HG03039 (cell line): Measurements from ENCODE around the gene FXYD2.

Experiments used
- ATAC-seq: cut with Tn5 transposase; IDR thresholded peaks from one replicate; pipeline ENCODE4 v1.9.1; 2021; ENCODE audit warnings: mild to moderate bottlenecking, moderate library complexity; ENCODE audit not compliant: unreplicated experiment

The FXYD2 gene

DNA sequence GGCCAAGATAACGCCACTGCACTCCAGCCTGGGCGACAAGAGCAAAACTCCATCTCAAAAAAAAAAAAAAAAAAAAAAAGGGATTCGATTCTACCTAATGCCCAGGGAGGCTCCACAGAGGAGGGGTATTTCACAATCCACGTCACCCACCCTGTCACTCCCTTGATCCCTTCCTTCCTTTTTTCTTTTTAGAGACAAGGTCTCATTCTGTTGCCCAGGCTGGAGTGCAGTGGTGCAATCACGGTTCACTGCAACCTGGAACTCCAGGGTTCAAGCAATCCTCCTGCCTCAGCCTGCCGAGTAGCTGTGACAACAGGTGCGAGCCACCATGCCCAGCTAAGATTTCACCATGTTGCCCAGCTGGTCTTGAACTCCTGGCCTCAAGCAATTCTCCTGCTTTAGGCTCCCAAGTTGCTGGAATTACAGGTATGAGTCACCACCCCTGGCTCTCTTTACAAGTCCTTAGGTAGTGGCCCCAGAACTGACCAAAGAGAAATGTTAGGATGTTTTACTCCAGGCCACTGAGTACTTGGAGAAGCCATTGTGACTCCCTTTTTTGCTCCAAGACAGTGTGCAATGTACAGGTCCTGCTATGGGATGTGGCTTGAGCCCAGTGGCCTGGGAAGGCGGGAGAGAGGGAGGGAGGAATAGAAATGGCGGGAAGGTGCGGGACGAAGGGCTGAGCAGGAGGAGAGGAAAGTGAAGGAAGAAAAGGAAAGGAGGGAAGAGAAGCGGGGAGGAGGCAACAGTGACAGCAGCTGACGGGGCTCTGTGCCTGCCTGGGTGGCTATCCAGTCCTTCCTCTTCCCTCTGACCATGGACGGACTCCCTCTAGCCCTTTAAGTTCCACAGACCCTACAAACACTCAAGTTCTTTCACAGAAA is 11.8 kb upstream of the FXYD2 start:
- ATAC-seq, result no peak

DNA sequence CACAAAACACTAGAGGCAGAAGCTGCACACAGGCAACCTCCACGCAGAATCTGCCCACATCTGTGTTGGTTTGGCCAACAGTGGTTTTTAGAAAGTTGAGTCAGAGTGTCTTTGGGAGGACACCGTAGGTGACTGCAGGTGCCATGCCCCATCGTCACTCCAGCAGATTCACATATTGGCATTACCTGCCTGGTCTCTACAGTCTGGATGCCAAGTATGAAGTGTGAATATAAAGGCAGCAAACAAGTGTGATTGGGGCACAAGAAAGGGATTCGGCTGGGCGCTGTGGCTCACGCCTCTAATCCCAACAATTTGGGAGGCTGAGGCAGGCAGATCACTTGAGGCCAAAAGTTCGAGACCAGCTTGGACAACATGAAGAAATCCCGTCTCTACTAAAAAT is 11.0 kb upstream of the FXYD2 start:
- ATAC-seq, result no peak

DNA sequence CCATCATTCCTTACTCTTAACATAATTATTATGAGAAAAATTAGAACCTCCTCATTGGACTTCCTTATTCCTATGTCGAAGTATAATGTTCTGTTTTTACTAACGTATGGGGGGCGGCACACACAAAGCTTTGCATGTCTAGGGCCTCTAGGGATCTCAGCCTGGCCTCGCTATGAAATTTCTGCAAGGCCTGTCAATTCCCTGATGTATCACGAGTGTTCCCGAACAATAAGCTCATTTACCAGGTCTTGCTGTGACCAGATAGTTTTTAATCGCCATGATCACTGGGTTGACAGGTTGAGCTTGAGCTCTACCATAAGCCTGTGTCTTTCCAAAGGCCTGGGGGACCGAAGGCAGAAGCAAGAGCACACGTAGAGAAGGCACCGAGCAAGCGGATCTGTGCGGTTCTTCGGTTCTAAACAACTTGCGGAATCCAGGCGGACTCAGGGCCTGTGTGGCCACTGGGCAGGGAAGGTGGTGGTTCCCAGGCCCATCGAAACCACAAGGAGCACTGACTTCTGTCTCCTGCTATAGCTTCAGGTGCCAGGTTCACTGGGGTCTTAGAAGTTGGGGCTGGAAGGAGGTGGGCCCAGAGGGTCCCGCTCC is 10.4 kb upstream of the FXYD2 start:
- ATAC-seq, result no peak

DNA sequence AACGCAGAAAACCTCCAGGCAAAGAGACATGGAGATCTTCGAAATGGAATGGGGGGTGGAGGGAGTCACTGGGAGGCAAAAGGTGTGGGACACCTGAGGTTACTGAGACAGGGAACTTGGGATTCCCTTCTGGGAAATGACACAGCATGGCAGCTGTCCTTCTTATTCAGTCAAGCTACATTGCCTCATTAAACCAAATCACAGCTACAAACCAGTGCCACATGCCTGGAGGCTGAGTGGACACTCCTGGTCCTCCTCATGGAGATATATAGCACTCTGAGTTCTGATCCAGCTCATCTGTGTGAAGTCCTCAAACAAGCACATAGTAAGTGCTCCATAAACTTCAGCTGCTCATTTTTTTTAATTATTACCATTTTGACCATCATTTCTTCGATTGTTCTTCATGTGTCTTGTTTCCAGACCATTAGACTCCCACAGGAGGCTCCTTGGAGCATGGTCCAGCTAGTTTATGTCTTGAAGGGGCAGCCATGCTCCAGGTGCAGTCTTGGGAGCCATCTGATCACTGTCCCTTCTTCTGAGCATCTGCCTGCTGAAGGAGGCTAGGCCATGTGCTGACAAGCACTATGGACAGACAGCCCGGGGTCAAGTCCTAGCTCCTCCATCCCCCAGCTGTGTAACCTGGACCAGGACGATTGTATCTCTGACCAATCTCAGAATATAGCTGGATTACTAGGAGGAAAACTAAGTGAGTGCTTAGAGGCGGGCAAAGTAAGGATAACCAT is 9.7 kb upstream of the FXYD2 start:
- no peak for ATAC-seq

DNA sequence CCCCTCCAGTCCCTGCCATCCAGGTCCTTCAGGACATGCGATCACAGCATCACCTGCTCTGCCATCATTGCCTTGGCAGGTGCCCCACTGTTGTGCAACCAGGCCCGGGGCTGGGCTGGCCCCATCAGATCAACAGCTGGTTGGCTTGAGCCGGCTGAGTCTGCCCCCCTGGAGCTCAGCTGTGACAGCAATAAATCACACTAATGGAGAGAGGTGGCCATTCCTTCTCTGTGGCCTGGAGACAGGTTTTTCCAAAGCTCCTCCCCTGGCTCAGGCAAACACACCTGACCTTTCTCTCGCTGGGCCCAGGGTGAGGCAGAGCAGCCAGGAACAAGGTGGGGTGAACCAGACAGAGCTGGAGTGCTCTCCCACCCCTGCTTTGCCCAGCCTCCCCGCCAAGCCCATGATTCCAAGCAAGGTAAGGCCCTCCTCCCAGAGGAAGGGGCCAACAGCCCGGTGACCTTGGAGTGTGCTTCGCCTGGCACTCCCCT is 8.9 kb upstream of the FXYD2 start:
- ATAC-seq, result no peak

DNA sequence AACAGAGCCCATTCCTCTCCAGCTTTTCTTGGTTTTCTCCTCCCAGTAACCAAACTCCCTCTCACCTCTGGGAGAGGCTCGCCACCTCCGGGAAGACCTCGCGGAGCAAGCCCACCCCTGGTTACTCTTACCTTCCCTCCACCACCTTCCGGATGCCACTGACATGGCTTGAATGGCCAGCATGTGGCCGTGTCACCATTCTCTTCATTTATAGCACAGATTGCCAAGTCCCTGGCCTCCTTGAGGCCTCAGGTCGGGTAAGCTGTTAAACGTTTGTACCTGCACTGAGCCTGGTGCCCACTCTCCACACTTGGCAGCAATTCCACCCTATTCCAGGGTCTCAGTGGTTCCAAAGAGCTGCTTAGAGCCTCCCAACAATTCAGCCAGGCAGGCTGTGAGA is 8.0 kb upstream of the FXYD2 start:
- ATAC-seq, result no peak

DNA sequence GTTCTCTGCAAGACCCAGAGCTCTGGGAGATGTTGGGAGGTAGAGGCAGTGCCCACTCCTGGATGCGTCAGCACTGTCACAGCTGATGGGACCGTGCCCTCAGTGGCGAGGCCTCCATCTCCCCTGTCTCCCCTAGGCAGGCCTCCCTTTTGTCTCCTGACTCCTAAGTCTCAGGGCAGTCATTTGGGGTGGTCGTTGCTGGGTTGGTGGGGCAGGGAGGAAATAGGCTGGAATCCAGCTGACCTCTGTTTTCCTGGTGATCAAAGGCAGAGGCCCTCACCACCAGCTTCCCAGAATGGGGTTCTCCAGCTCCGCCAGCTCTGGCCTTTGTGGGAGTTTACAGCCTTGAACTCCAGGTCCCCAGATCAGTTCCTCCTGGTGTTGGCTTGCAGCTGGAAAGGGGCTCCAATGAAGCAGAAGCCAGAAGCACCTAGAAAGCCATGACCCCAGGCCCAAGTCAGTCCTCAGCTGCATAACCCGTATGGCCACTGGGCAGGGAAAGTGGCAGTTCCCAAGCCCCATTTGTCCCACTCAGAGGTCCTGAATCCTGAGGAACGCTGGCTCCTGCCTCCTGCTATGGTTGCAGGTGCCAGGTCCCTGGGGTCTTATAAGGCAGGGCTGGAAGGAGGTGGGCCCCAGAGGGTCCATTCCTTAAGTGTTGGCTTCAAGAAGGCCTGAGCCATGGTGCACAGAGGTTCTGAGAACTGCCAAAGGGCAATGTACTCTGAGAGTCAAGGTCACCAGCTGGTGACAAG is 7.3 kb upstream of the FXYD2 start:
- no peak for ATAC-seq

DNA sequence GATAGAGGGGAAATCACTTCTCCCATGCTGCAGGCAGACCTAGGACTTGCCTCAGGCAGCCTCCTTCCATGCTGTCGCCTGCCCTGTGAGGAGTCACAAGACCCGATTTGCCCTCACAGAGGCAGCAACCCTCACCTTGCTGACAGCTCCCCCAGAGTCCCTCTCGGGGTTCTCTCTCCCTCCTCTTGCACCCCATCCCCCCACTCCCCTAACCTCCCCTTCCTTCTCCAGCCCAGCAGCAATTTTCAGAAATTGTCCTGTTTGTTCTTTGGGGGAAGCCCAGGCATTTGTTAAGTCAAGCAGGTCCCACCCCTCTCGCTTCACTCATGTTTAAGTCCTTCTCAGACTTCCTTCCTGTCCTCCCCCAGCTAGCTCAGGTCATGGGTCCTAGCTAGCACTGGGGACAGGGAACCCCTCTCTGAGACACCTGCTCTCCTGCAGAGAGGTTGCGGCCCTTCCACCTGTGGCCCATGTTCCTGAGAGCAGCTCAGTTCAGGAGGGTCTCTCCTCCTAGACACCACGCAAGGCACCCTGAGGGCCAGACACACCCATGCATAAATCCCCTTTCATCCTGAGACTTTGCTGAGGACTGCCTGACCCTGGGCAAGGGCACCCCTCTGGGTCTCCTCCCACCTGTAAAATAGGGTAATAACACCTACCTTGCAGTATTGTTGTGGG is 6.3 kb upstream of the FXYD2 start:
- no peak for ATAC-seq

DNA sequence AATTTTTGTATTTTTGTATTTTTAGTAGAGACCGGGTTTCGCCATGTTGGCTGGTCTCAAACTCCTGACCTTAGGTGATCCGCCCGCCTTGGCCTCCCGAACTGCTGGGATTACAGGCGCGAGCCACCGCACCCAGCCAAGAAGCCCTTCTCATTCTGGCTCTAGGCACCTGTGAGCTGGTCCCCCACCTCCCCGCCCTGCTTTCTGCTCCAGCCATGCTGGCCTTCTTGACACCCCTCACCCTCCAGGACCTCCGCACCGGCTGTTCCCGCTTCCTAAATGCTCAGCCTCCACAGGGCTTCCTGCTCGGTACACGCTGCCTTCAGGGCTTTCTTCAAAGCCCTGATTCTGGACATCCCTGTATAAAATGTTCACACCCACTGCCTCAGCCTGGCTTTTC is 5.5 kb upstream of the FXYD2 start:
- ATAC-seq, result no peak

DNA sequence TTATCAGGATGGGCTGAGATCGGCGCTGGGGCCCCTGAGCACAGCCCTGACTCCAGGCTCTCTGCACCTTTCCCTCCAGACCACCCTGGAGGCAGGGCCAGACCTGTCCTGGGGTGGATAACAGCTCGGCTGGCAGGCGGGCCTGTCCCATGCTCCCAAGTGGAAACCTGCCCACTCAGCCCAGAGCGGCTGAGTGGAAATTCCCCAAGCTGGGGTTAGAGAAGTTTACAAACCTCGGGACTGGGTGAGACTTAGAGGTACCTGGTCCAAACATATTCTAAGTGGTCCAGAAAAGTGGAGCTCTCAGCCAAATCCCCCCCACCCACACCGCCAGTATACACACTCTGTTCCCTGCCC is 4.8 kb upstream of the FXYD2 start:
- no peak for ATAC-seq

DNA sequence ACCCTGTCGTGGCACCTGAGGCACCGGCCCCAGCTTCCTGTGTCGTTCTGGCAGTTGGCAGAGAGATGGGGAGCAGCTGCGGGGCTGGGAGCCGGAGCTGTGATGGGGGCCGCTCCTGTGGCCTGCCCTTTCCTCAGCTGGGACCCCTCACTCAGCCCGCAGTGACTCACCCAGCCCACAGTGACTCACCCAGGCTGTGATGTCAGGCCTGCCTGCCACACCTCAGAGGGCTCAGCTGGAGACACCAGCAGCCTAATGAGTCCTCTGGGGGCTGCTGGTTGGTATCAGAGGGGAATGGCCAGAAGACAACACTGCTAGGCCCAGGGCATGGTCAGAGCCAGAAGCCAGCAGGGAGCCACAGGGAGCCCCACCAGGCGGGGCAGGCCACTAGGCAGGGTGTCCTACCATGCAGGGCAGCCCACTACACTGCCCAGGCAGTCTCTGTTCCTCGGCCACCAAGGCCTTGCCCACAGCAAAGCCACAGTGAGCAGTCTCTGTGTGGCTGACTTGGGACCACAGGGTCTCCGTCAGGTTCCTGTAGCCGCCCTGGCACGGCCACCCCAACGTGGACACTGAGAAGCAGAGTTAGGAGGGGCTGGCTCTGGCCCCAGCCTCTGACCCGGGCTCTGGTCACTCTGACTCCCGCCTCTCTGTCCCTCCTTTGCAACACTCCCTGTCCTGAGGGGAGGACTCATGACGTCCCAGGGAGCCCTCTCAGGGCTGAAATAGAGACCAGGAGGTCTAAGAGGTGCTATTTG is 4.2 kb upstream of the FXYD2 start:
- ATAC-seq, result peak; percentile 52

DNA sequence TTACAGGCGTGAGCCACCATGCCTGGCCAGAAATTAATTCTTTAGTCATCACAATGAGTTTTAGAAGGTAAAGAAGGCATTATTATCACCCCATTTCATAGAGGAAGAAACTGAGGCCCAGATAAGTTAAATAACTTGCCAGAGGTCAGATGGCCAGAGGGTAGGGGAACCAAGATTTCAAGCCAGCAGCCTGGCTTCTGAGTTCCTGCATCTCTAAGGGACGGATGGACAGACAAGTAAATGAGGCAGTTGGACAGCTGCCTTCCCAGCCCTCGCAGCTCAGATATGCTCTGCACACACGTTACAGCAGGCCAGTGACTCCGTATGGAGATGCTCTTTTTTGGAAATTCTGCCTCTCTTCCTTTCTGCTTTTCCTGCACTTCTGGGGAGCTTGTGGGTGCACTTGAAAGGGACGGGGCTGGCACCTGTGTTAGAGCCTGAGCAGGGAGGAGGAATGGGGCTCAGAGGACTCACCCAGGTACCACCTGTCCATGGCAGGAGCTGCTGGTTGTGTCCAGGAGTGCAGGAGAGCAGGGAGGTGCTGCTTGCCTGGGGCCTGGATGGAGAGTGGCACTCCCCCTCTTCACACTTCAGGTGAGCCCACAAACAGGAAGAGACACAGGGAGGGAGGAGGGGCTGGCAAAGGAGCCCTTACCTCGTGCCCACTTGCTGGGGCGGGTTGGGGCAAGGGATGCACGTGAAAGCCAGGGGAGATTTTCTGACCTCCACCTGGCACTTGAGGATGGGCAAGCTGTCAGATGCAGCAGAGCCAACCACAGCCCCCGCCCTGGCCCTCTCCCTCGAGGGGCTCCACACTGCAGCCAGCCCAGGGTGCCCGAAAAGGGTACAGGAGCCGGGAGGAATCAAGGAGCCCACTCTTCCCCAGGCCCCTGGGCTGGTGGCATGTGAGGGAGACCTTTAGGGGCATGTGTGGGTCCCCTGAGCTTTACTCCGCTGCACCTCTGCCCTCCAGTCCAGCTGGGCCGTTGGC is 3.3 kb upstream of the FXYD2 start:
- ATAC-seq, result no peak

DNA sequence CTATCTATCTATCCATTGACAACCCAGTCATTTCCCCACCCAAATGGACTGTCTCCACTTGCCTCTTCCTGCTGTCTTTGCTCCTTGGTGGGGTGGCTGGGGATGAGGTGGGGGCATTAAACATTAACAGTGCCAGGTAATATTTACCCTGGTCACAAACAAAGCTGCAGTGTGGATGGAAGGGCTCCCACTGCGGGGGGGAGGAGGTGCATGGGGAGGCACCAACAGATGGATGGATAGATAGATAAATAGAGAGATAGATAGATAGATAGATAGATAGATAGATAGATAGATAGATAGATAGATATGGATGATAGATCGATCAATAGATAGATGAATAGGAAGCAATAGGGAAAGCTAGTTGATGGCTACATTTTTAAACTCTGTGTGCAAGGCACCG is 2.3 kb upstream of the FXYD2 start:
- no peak for ATAC-seq

DNA sequence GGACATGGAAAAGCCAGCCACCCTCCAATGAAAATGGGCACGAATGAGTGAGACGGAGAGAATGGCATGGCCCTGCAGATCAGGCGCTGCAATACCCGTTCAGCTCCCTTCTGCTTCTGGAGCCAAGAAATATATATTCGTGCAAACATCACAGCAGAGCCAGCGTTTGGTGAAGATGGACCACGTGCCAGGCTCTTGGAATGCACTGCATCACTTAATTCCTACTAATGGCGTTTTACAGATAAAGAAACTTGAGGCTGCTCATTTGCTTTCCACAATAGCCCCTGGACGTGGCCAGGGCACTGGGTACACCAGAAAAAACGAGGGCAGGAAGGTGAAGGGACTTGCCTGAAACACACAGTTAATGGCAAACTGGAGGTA is 1.6 kb upstream of the FXYD2 start:
- ATAC-seq, result no peak

DNA sequence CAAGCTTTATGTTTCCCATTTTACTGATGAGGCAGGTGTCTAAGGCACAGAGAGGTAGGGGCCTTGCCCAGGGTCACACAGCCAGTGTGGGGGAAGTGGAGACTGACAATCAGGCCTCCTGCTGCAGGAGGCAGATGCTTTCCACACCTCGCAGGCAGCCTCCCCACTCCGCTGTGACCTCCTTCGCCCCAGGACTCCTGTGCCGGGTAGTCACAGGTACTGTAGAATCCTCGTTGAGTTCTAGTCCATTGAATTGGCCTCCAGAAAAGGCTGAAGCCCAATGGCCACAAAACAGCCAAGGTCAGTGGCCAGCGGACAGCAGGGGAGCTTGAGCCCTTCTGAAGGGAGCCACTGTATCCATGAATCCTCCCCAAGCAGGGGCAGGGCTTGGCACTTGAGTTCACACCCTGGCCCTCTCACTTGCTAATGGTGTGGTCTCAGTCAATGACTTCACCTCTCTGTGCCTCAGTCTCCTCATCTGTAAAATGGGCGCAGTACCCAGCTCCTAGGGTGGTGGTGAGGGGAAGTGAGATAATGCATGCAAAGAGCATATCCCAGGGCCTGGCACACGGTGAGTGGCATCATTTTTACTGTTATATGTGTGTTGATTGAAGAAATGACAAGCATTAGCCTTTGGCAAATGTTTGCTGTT is 1.1 kb upstream of the FXYD2 start:
- no peak for ATAC-seq

DNA sequence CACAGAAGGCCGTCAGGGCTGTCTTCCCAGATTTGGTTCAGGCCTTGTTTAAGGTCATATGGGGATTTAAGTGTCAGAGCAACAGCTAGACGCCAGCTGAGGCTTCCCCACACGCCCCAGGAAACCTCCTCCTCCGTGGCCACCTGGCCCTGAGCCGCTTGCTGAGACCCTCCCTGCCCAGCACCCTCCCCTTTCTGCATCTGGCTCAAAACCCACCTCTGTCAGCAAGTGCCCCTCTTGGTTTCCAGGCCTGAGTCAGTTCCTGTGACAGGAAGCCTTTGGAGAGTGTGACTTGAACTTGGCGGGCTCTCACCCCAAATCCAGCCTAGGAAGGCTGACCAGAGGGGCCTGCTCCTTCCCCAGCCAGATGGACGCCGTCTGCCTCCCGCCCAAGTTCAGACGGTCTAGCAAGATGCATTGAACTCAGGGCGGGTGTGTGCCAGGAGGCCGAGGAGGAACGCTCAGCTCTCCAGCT is 561 bp downstream of the FXYD2 start:
- no peak for ATAC-seq

DNA sequence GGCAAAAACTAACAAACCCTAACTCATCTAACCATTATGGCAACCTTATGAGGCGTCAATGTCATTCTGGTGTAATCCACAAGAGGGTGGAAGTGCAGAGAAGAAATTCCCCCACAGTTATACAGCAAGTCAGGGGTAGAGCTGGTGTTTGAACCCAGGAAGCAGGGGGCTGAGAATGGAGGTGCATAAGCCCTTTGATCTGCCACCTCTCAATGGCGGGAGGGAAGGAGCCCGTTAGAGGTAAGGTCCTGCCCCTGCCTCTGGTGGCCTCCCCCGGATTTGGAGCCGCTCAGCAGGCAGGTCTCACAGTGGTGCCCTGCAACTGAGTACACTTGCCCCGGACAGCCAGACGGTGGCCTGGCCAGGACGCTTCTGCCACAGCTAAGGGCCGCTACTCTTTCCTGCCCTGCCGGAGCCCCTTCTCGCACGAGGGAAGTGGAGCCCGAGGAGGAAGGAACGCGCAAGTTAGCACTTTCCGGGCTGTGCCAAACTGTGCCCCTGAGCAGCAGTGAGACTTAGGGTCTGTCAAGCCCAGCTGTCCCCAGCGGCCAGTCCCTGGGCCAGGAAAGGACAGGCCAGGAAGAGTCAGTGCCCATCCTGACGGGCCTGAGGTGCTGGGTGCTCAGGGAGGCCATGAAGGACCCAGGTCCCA is 1.1 kb downstream of the FXYD2 start:
- ATAC-seq, result no peak
